Thyroid gland (tissue), 4 donors: ENCODE results near the gene TOLLIP. TPM values are rescaled to one million over a fixed set of nuclear protein-coding genes. Genes with fewer than 3 reads are reported as not detected.

Experiments used
- DNase-seq, 2 donors: peaks; one replicate each; pipeline ENCODE4 v3.0.0-alpha.2; 2019
- H3K27ac ChIP-seq, 3 donors: fragments of 200-600 bp; sonication (generic); 1 replicate in 2 of 3; 2 replicates in 1 of 3; pipeline ENCODE4 v1.5.1; 2016 to 2019; ENCODE audit warnings: mild to moderate bottlenecking in 1 of 3, moderate library complexity in 1 of 3
- H3K27me3 ChIP-seq: fragments of 200-600 bp; sonication (generic); one replicate; pipeline ENCODE4 v1.5.1; 2019
- H3K36me3 ChIP-seq, 2 donors: fragments of 200-600 bp; sonication (generic); one replicate each; pipeline ENCODE4 v1.5.1; 2016 to 2019
- H3K4me1 ChIP-seq, 2 donors: fragments of 200-600 bp; sonication (generic); one replicate each; pipeline ENCODE4 v1.5.1; 2017 to 2019
- H3K4me3 ChIP-seq, 3 donors: fragments of 200-600 bp; sonication (generic); replicated peaks in 1 of 3; 1 replicate in 2 of 3; 2 replicates in 1 of 3; pipeline ENCODE4 v1.5.1; 2016; ENCODE audit warnings: mild to moderate bottlenecking in 1 of 3
- H3K9me3 ChIP-seq: fragments of 200-600 bp; sonication (generic); one replicate; pipeline ENCODE4 v1.5.1; 2017
- CTCF ChIP-seq, 6 experiments: fragments of 200-600 bp in 3 of 6; fragments of 450-650 bp in 3 of 6; sonication (generic) in 3 of 6; IDR thresholded peaks; one replicate each; pipeline ENCODE4 v1.5.1; 2016 to 2019; ENCODE audit warnings: antibody characterized with exemption in 6 of 6, mild to moderate bottlenecking in 2 of 6, inconsistent platforms in 1 of 6, moderate library complexity in 1 of 6
- POLR2A ChIP-seq, 2 donors: fragments of 450-650 bp; IDR thresholded peaks; one replicate each; pipeline ENCODE4 v1.6.1; 2017; ENCODE audit warnings: antibody characterized with exemption in 2 of 2, mild to moderate bottlenecking in 2 of 2, moderate library complexity in 1 of 2
- WGBS, 2 donors: methylation state at CpG; one replicate each; pipeline ENCODE4 v1.1.5; 2017; 5-methylcytosine and 5-hydroxymethylcytosine counted together
- intact Hi-C: fragments of 100-400 bp; cut with DNase I; formaldehyde crosslinking; loops from one replicate; pipeline ENCODE4 v1.15.1; 2023
- total RNA-seq, 4 donors: library from RNA; depleted of rRNA; stranded (reverse); fragments of >200 nt; gene quantifications; one replicate each; pipeline ENCODE4 v1.2.3, GENCODE V29; 2016

TOLLIP gene
- total RNA-seq, 4 donors from 2014 or later: 37.1 to 74.4 (median 65.7) TPM

GRCh38 chr11:1335264-1335810 is 25.9 kb upstream of the TOLLIP start:
- no peak overlapping the region for H3K4me3 ChIP-seq
- no peak for TF ChIP-seq POLR2A (IDR thresholded peaks at IDR 0.05)
- TF ChIP-seq CTCF (IDR thresholded peaks at IDR 0.05): no peak
- no peaks in the 10 kb centered on the region for H3K27me3 ChIP-seq
- 63 to 80% methylated on average over 10 of the region's 10 CpGs for WGBS, 2 donors
- no peaks in the 10 kb centered on the region for H3K9me3 ChIP-seq
- H3K4me1 ChIP-seq: peaks cover 12 to 14% of the 10 kb centered on the region in 2 donors
- no peak for DNase-seq
- intact Hi-C loops: no loop called here
- H3K27ac ChIP-seq: no peak overlapping the region
- H3K36me3 ChIP-seq: no peaks in the 10 kb centered on the region

GRCh38 chr11:1333860-1334259 is 24.4 kb upstream of the TOLLIP start:
- H3K9me3 ChIP-seq: no peaks in the 10 kb centered on the region
- H3K27me3 ChIP-seq: no peaks in the 10 kb centered on the region
- no peaks in the 10 kb centered on the region for H3K36me3 ChIP-seq
- H3K4me1 ChIP-seq: peaks cover 12 to 14% of the 10 kb centered on the region in 2 donors
- no peak overlapping the region for H3K27ac ChIP-seq
- H3K4me3 ChIP-seq: no peak overlapping the region
- intact Hi-C loops: no loop called here
- 84 to 93% methylated on average over 10 of the region's 10 CpGs for WGBS, 2 donors
- TF ChIP-seq POLR2A (IDR thresholded peaks at IDR 0.05): no peak
- no peak for TF ChIP-seq CTCF (IDR thresholded peaks at IDR 0.05)
- DNase-seq: no peak

GRCh38 chr11:1333091-1333772 is 23.8 kb upstream of the TOLLIP start:
- no peak for TF ChIP-seq POLR2A (IDR thresholded peaks at IDR 0.05)
- no peak for TF ChIP-seq CTCF (IDR thresholded peaks at IDR 0.05)
- intact Hi-C loops: no loop called here
- peaks cover 12 to 14% of the 10 kb centered on the region in 2 donors for H3K4me1 ChIP-seq
- 91 to 92% methylated on average over 8 to 10 of the region's 10 CpGs for WGBS, 2 donors
- DNase-seq: no peak
- H3K27me3 ChIP-seq: no peaks in the 10 kb centered on the region
- H3K4me3 ChIP-seq: no peak overlapping the region
- H3K9me3 ChIP-seq: no peaks in the 10 kb centered on the region
- H3K36me3 ChIP-seq: no peaks in the 10 kb centered on the region
- H3K27ac ChIP-seq: no peak overlapping the region

GRCh38 chr11:1330473-1330872 is 21.0 kb upstream of the TOLLIP start:
- Histone ChIP-seq H3K9me3 (no peaks in the 10 kb centered on the region), H3K4me3 (no peak overlapping the region), H3K27ac (no peak overlapping the region), H3K4me1 (peaks cover 3 to 5% of the 10 kb centered on the region in 2 donors), H3K27me3 (no peaks in the 10 kb centered on the region), H3K36me3 (no peaks in the 10 kb centered on the region)
- 84 to 88% methylated on average over 6 of the region's 6 CpGs for WGBS, 2 donors
- no peak for DNase-seq
- TF ChIP-seq CTCF (IDR thresholded peaks at IDR 0.05) (no peak), POLR2A (IDR thresholded peaks at IDR 0.05) (no peak)
- intact Hi-C loops: no loop called here

GRCh38 chr11:1327064-1327460 is 17.6 kb upstream of the TOLLIP start:
- Histone ChIP-seq H3K4me3 (no peak overlapping the region), H3K27me3 (no peaks in the 10 kb centered on the region), H3K9me3 (no peaks in the 10 kb centered on the region), H3K27ac (no peak overlapping the region), H3K4me1 (no peaks in the 10 kb centered on the region), H3K36me3 (no peaks in the 10 kb centered on the region)
- no peak for TF ChIP-seq CTCF (IDR thresholded peaks at IDR 0.05)
- TF ChIP-seq POLR2A (IDR thresholded peaks at IDR 0.05): no peak
- intact Hi-C loops: no loop called here
- WGBS, 2 donors: 81 to 86% methylated on average over 4 of the region's 4 CpGs
- no peak for DNase-seq
